GM18502 (cell line): Measurements from ENCODE around the gene ACAD9.
"Not testable (repeated sequence)": the region's sequence is repeated elsewhere in the genome, so short reads cannot be mapped to it uniquely, and the experiment has no call there.

Experiments used
- ATAC-seq: cut with Tn5 transposase; IDR thresholded peaks from one replicate; pipeline ENCODE4 v1.9.1; 2021; ENCODE audit warnings: mild to moderate bottlenecking; ENCODE audit not compliant: unreplicated experiment, poor library complexity

The ACAD9 gene

GRCh38 chr3:128889139-128889894 is 9.9 kb downstream of the ACAD9 start:
- no peak for ATAC-seq

GRCh38 chr3:128895843-128896697 is 16.6 kb downstream of the ACAD9 start:
- no peak for ATAC-seq

- ATAC-seq = no peak
Measured at GRCh38 chr3:128902426-128902825, 23.0 kb downstream of the ACAD9 start.

GRCh38 chr3:128903501-128903900 is 24.1 kb downstream of the ACAD9 start:
- no peak for ATAC-seq

GRCh38 chr3:128906031-128906803 is 26.8 kb downstream of the ACAD9 start:
- ATAC-seq = no peak

GRCh38 chr3:128906804-128907525 is 27.5 kb downstream of the ACAD9 start:
- no peak for ATAC-seq

- no peak for ATAC-seq
Measured at GRCh38 chr3:128907706-128908445, 28.5 kb downstream of the ACAD9 start.

- ATAC-seq = no peak
Measured at GRCh38 chr3:128908951-128909350, 29.5 kb downstream of the ACAD9 start.

- ATAC-seq = no peak
Measured at GRCh38 chr3:128910006-128910405, 30.6 kb downstream of the ACAD9 start.

GRCh38 chr3:128911911-128912310 is 32.5 kb downstream of the ACAD9 start:
- no peak for ATAC-seq

- ATAC-seq = no peak
Measured at GRCh38 chr3:128914966-128915645, 35.7 kb downstream of the ACAD9 start.

GRCh38 chr3:128917291-128917690 is 37.9 kb downstream of the ACAD9 start:
- no peak for ATAC-seq

- ATAC-seq = no peak
Measured at GRCh38 chr3:128919988-128920387, 40.6 kb downstream of the ACAD9 start.

GRCh38 chr3:128922804-128923459 is 43.5 kb downstream of the ACAD9 start:
- ATAC-seq = no peak

- ATAC-seq = no peak
Measured at GRCh38 chr3:128923576-128923975, 44.2 kb downstream of the ACAD9 start.

- ATAC-seq = not testable (repeated sequence)
Measured at GRCh38 chr3:128923986-128924385, 44.6 kb downstream of the ACAD9 start.

GRCh38 chr3:128929364-128929763 is 49.9 kb downstream of the ACAD9 start:
- no peak for ATAC-seq

GRCh38 chr3:128931046-128931445 is 51.6 kb downstream of the ACAD9 start:
- no peak for ATAC-seq
